NCI-H748 treated with DMSO at 0.1 percent for 48 hours (cell line): ENCODE results near the gene ZNF710.

ENCODE experiments used
- DNase-seq: peaks from one replicate; lab custom pipeline; 2025; lab: John Stamatoyannopoulos, UW

The ZNF710 gene

DNA sequence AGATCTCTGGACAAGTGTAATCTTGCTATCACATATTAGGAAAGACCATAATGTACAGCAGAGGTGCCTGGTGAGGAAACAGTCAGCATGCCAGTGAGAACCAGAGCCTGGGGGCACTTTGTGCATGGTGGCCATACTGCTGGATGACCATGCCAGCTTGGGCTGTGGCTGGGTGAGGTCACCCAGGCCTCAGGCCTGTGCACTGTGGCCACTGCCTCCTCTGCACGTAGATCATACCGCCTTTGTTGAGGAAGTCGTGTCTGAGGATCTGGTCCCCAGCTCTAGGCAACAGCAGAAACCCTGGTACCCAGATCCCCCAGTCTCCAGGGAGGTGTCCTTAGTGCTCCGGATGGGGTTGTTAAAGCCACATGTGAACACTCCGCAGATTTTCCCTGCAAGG, 38.9 kb downstream of the ZNF710 start:
- DNase-seq, result no peak

- DNase-seq, result no peak
Observed at GRCh38 chr15:90040618-90041017, 39.5 kb downstream of the ZNF710 start.

DNA sequence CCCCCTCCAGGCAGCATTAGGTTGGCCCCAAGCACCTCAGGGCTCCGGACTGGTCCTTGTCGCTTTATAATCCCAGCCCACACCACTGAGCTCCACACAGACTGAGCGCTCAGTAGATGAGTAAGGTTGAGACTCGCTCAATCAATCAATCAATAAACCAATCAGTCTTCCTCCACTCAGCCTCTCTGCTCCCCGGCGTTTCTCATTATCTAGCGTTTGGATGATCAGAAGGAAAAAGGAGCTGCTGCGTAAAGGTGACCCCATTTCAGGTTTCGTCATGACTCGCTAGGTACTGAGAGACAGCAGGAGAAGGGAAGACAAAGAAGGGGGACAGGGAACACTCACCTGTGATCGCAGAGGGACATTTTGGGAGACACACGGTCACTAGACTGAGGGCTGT, 41.2 kb downstream of the ZNF710 start:
- no peak for DNase-seq

- DNase-seq, result no peak
Observed at GRCh38 chr15:90042766-90043529, 41.8 kb downstream of the ZNF710 start.

GRCh38 chr15:90043530-90044010, 42.4 kb downstream of the ZNF710 start:
- DNase-seq, result no peak

DNA sequence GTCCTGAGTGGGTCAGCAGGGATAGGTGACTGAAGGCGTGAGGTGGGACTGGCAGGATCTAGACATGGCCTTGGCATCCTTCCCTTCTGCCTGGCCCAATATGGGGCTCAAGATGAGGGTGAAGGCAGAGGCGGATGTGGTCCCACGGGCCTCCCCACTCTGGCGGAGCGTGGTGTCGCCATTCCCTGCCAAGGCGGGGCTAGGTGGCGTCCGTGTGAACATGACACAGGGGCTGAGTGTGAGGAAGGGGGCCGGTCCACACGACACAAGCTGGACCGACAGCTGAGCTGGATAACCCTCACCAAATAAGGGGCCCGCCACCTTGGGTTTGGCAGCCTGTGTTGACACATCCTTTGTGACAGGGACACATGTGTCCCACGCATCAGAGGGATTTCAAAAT, 43.1 kb downstream of the ZNF710 start:
- DNase-seq, result no peak

- DNase-seq, result no peak
Observed at GRCh38 chr15:90044916-90045371, 43.8 kb downstream of the ZNF710 start.

DNA sequence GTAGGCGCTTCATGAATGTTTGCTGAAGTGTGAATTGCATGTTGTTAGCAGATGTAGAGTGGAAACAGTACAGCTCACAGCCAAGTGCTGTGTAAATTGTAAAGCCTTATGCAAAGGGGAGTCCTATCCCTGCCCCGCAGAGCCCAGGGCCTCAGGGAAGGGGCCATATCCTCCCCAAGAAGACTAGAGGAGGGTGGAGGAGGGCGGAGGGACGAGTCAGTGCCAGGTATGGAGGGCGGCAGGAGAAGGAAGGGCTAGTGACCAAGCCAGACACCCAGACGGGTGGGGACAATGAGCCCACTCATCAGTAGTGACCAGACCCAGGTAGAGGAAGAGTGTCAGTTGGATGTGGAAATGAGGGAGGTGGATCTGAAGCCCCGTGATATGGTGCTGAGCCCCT, 45.2 kb downstream of the ZNF710 start:
- no peak for DNase-seq

DNA sequence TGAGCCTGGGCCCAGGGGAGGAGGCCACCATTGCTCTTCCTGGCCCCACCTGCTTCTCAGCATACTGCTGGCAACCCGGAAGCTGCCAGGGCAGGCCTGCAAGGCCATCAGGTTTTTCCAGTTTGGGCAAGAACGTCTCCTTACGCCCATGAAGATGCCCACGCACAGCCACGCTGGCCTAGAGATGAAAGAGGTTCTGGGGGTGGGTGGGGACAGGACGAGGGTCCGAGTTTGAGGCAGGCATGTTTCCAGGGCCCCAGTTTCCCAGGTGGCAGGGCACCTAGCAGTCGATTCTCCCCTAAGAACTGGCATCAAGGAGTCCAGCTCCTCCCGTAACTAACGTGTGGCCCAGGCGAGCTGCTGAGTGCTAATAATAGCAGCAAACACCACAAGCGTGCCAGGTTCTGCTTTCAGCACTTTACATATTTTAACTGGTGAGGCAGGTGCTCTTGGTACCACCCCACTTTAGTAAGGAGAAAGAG, 45.8 kb downstream of the ZNF710 start:
- DNase-seq, result no peak

DNA sequence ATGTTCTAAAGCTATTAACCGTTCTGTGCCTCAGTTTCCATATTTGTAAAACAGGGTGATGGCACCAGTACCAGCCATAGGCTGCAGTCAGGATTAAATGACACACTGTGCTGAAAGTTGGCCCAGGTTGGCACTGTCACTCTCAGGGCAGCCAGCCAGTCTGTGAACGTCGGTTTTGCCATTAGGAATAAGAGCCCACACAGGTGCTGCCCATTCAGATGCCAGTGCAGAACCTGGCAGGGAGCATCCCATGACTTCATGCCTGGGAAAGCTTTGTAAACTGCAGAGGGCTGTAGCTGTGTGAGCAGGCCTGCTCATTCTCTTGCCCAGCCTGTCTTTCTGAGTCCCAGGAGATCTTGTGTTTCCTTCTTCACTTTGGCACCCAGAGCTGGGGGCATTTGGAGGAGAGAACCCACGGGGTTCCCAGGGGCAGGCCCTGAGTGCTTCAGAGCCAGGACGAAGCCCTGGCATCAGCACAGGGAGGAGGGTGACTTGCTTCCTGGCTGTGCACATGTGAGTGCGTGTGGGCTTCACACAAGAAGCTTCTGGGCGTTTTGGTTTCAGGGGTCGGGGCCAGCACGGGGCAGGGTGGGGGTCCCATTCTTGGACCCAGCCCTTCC, 46.9 kb downstream of the ZNF710 start:
- no peak for DNase-seq

DNA sequence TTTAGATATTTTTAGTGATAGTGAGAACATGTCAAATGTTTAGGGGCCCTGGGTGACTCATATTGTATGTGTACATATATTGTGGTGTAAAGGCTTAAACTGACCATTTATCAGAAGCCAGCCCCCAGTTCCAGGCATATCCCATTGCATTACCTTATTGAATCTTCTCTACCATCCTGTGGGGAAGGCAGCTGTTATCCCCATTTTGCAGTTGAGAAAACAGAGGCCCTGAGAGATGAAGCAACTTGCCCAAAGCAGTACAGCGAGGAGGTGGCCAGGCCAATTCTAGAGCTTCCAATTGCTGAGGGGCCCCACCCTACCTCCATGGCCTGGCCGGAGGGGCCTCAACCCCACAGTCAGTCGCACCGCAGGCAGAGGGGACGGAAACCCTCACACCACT, 47.9 kb downstream of the ZNF710 start:
- no peak for DNase-seq

DNA sequence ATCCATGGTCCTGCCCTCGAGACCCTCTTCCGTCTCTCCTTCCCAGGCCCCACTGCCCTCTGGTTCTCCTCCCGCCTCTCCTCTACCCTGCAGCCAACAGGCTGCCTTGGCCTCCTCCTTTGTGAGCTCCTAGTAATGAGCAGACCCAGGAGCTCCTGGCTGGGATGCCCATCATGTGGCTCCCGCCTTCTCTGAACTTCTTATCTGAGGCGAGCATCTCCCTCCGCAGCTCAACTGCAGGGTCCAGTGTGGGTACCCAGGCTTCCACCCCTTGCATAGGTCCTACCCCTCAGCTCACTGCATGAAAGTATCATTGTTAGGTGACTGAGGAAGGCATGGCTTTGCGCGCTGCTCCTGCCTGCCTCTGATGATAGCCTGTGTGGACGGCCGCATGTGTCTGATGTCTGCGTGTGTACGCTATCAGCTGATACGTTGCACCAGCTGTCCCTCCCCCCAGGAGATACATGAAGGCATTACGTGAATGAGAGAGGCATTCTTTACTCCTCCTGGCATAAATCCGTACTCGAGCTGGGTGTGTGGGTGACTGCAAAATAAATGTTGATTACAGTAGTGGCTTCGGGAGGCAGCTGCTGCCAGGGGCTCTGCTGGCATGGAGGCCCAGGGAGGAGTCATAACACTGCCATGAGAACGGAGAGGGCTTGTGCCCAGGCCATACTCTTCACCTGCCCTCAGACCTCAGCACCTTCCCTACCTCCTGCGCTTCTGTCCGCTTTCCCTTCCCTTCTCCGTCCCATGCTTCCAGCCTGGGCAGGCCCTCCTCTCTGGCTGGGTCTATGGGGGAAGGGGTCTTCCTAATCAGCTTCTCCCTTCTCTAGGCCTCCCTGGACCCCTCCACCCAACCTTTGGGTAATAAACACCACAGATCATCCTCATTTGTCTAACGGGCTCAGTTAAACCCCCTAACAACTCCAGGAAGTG, 48.8 kb downstream of the ZNF710 start:
- no peak for DNase-seq

DNA sequence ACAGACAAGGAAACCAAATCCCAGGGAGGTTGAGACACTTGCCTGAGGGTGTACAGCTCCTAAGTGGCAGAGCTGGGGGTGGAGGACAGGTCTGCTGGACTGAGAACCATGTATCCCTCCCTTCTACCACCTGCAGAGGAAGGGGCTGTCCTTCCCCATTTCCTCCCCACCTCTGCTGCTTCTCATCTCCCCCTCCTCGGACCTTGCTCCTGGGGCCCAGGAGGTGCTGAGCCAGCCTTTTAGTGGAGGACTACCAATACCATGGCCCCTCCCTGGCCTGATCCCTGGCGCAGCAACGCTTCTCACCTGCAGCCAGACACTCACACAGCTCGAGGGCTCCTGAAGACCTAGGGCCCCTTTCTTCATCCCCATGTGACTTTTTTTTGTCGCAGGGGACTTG, 50.8 kb downstream of the ZNF710 start:
- no peak for DNase-seq

- DNase-seq, result no peak
Observed at GRCh38 chr15:90053685-90054466, 52.8 kb downstream of the ZNF710 start.

- DNase-seq, result peak; percentile 79
Observed at GRCh38 chr15:90054618-90055097, 53.5 kb downstream of the ZNF710 start.

GRCh38 chr15:90055182-90055581, 54.1 kb downstream of the ZNF710 start:
- no peak for DNase-seq

DNA sequence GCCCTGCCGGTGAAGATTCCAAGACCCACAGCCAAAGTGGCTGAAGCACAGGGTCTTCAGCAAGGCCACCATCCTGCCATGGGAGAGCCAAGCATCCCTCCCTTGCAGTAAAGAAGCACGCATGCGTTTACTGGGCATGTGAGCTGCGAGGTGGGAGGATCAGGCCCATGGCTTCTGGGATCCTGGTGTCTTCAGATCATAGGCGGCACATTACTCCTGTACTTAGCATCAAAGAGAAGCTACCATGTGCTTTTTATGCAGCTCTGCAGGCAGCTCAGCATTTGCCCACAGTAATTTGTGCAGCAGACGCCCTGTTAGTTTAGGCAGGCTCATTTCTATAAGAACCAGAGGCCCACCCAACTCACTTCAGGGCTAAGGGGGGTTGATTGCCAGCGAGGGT, 55.4 kb downstream of the ZNF710 start:
- DNase-seq, result no peak

- DNase-seq, result no peak
Observed at GRCh38 chr15:90058308-90058707, 57.2 kb downstream of the ZNF710 start.

- no peak for DNase-seq
Observed at GRCh38 chr15:90058775-90059174, 57.7 kb downstream of the ZNF710 start.

GRCh38 chr15:90059208-90059985, 58.3 kb downstream of the ZNF710 start:
- DNase-seq, result no peak

DNA sequence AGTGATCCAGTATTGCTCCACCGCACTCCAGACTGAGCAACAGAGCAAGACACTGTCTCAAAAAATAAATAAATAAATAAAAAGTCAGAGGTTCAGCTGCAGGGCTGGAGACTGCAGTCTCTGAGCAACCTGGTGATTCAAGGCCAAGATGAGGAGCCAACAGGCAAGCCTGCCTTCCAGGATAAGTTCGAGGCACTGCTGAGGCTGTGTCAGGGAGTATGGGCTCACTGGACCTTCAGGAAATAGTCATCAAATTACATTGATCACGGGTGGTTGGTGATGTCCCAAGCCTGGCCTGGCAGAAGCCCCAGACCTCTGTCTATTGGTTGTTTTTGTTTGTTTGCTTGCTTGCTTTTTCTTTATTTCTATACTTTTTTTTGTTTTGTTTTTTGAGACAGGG, 59.7 kb downstream of the ZNF710 start:
- DNase-seq, result no peak
